Measurements from ENCODE around the gene ANGEL1. TPM values are rescaled to one million over a fixed set of nuclear protein-coding genes. Genes with fewer than 3 reads are reported as not detected.
A peak's percentile ranks its signal among the peaks of the same experiment; 100 is the strongest.

The ANGEL1 gene
- total and polyA plus RNA-seq, 9 of the 15 experiments (the other 6 are each of a cell fraction or from before 2014, with no cell fraction given), result 2.1 to 22.2 (median 7.3) TPM

GRCh38 chr14:76762411-76763095 is 50.1 kb downstream of the ANGEL1 start:
- Histone ChIP-seq H3K4me3 (no peak overlapping the region), H3K9me1 (ENCODE audit: control insufficient read depth, insufficient read depth, low read length) (no peaks in the 10 kb centered on the region), H4K20me1 (replicated peaks; ENCODE audit: control insufficient read depth, insufficient read depth, low read length) (no peaks in the 10 kb centered on the region), H3K4me2 (ENCODE audit: insufficient read depth, low read length) (no peak overlapping the region), H3K9ac (ENCODE audit: insufficient read depth in 1 of 2, low read depth in 2 of 2, low read length in 2 of 2) (no peak overlapping the region), H3K27me3 (ENCODE audit: control insufficient read depth in 2 of 2, insufficient read depth in 2 of 2, low read length in 2 of 2) (peaks cover 0 to 31% of the 10 kb centered on the region in 2 experiments; a peak in 2 of 5 replicates), H3K27ac (ENCODE audit: extremely low read depth, low read depth, low read length) (no peak overlapping the region), H3K4me1 (replicated peaks in 1 of 2; ENCODE audit: control insufficient read depth in 2 of 2, insufficient read depth in 2 of 2, low read length in 2 of 2) (peaks cover 0 to 22% of the 10 kb centered on the region in 2 experiments; a peak in 2 of 5 replicates), H2AFZ (ENCODE audit: low read depth, low read length) (no peak overlapping the region), H3K36me3 (ENCODE audit: control insufficient read depth, insufficient read depth, low read length) (no peaks in the 10 kb centered on the region), H3K9me3 (replicated peaks; ENCODE audit: control insufficient read depth, insufficient read depth, low read depth, low read length) (no peaks in the 10 kb centered on the region), H3K79me2 (ENCODE audit: control insufficient read depth, insufficient read depth, low read length) (no peaks in the 10 kb centered on the region)
- in situ Hi-C loops (cut with MboI) (no loop called here), intact Hi-C loops (cut with micrococcal nuclease) (no loop called here)
- no TSS peak for BruUV-seq (replicated peaks)
- WGBS (ENCODE audit: insufficient coverage, low coverage, missing lambda C conversion rate), result 18% methylated on average over 18 of the region's 28 CpGs
- FAIRE-seq (no peak), ATAC-seq (no peak), DNase-seq (ENCODE audit: extremely low read depth in 1 of 4, low spot score in 3 of 4) (peak in 1 of 4 experiments; percentile 19)
- CTCF ChIA-PET (ENCODE audit: low intra/inter-chr PET ratio), result no interaction called here
- POLR2A ChIA-PET, result no interaction called here
- TF ChIP-seq L3MBTL2 (IDR thresholded peaks at IDR 0.05), result peak; percentile 59; the same call in 1 of the 2 replicates
- no peak for TF ChIP-seq MCM2 (IDR thresholded peaks at IDR 0.05; ENCODE audit: low read depth)
- no peak for TF ChIP-seq ZFP1 (CRISPR knock-in tag; IDR thresholded peaks at IDR 0.05)
- peak in 1 of 2 experiments; percentile 75 for TF ChIP-seq E2F6 (IDR thresholded peaks at IDR 0.05; ENCODE audit: borderline replicate concordance in 1 of 2, extremely low read depth in 1 of 2, insufficient read depth in 1 of 2, insufficient read length in 1 of 2, low read depth in 1 of 2, low read length in 1 of 2, poor library complexity in 1 of 2, severe bottlenecking in 1 of 2)
- 0 out of 2 replicates have a peak, but pooled peaks have one; percentile 51 for TF ChIP-seq ZFP91 (CRISPR knock-in tag; IDR thresholded peaks at IDR 0.05)
- no peak for TF ChIP-seq NCOA1 (IDR thresholded peaks at IDR 0.05; ENCODE audit: low read depth)
- no peak for TF ChIP-seq KLF6 (CRISPR knock-in tag; IDR thresholded peaks at IDR 0.05; ENCODE audit: borderline replicate concordance)
- no peak for TF ChIP-seq PURB (CRISPR knock-in tag; IDR thresholded peaks at IDR 0.05; ENCODE audit: low read depth)

Data from K562 (cell line).